Measurements from ENCODE around the gene ITGBL1. TPM values are rescaled to one million over a fixed set of nuclear protein-coding genes. Genes with fewer than 3 reads are reported as not detected.

Gene ITGBL1
- total and polyA plus RNA-seq, 7 donors: 0.44 to 5.7 (median 1.7) TPM

GRCh38 chr13:101673360-101674105, 221.1 kb downstream of the ITGBL1 start:
- H3K9me3 ChIP-seq: no peaks in the 10 kb centered on the region
- no peak for TF ChIP-seq CTCF (IDR thresholded peaks at IDR 0.05)
- intact Hi-C loops (cut with DNase I): no loop called here
- H3K27me3 ChIP-seq (ENCODE audit: insufficient read depth in 3 of 3, low read length in 2 of 3): no peaks in the 10 kb centered on the region
- DNase-seq (no peak), ATAC-seq (no peak)
- H3K4me3 ChIP-seq: no peak overlapping the region
- no peaks in the 10 kb centered on the region for H3K36me3 ChIP-seq (ENCODE audit: insufficient read depth in 1 of 2, low read depth in 1 of 2)
- no peaks in the 10 kb centered on the region for H3K4me1 ChIP-seq
- WGBS, 3 donors: 60 to 72% (median 67%) methylated on average over 4 of the region's 4 CpGs
- no peak overlapping the region for H3K27ac ChIP-seq

- no peak overlapping the region for H3K27ac ChIP-seq
- H3K9me3 ChIP-seq: no peaks in the 10 kb centered on the region
- no peaks in the 10 kb centered on the region for H3K4me1 ChIP-seq
- H3K4me3 ChIP-seq: no peak overlapping the region
- no peaks in the 10 kb centered on the region for H3K36me3 ChIP-seq (ENCODE audit: insufficient read depth in 1 of 2, low read depth in 1 of 2)
- intact Hi-C loops (cut with DNase I): no loop called here
- H3K27me3 ChIP-seq (ENCODE audit: insufficient read depth in 3 of 3, low read length in 2 of 3): no peaks in the 10 kb centered on the region
- DNase-seq: no peak
- ATAC-seq: no peak
- no peak for TF ChIP-seq CTCF (IDR thresholded peaks at IDR 0.05)
Observed at GRCh38 chr13:101681834-101682233, 229.4 kb downstream of the ITGBL1 start.

- Histone ChIP-seq H3K27me3 (ENCODE audit: insufficient read depth in 3 of 3, low read length in 2 of 3) (no peaks in the 10 kb centered on the region), H3K27ac (no peak overlapping the region), H3K9me3 (no peaks in the 10 kb centered on the region), H3K4me3 (no peak overlapping the region), H3K36me3 (ENCODE audit: insufficient read depth in 1 of 2, low read depth in 1 of 2) (no peaks in the 10 kb centered on the region), H3K4me1 (no peaks in the 10 kb centered on the region)
- no peak for TF ChIP-seq CTCF (IDR thresholded peaks at IDR 0.05)
- ATAC-seq (no peak), DNase-seq (no peak)
- intact Hi-C loops (cut with DNase I): no loop called here
- 79 to 91% (median 88%) methylated on average over 2 of the region's 2 CpGs for WGBS, 3 donors
Observed at GRCh38 chr13:101686003-101686402, 233.5 kb downstream of the ITGBL1 start.

GRCh38 chr13:101690871-101691270, 238.4 kb downstream of the ITGBL1 start:
- H3K9me3 ChIP-seq: no peaks in the 10 kb centered on the region
- no peaks in the 10 kb centered on the region for H3K36me3 ChIP-seq (ENCODE audit: insufficient read depth in 1 of 2, low read depth in 1 of 2)
- no peak overlapping the region for H3K4me3 ChIP-seq
- H3K27ac ChIP-seq: no peak overlapping the region
- H3K27me3 ChIP-seq (ENCODE audit: insufficient read depth in 3 of 3, low read length in 2 of 3): no peaks in the 10 kb centered on the region
- TF ChIP-seq CTCF (IDR thresholded peaks at IDR 0.05): no peak
- no peak for ATAC-seq
- 19 to 48% (median 23%) methylated on average over 2 of the region's 2 CpGs for WGBS, 3 donors
- DNase-seq: no peak
- intact Hi-C loops (cut with DNase I): no loop called here
- H3K4me1 ChIP-seq: no peaks in the 10 kb centered on the region

- H3K36me3 ChIP-seq (ENCODE audit: insufficient read depth in 1 of 2, low read depth in 1 of 2): no peaks in the 10 kb centered on the region
- H3K9me3 ChIP-seq: no peaks in the 10 kb centered on the region
- DNase-seq: no peak
- 60 to 82% (median 64%) methylated on average over 3 of the region's 3 CpGs for WGBS, 3 donors
- TF ChIP-seq CTCF (IDR thresholded peaks at IDR 0.05): no peak
- H3K27me3 ChIP-seq (ENCODE audit: insufficient read depth in 3 of 3, low read length in 2 of 3): no peaks in the 10 kb centered on the region
- no peak overlapping the region for H3K4me3 ChIP-seq
- no peaks in the 10 kb centered on the region for H3K4me1 ChIP-seq
- no peak for ATAC-seq
- no peak overlapping the region for H3K27ac ChIP-seq
- intact Hi-C loops (cut with DNase I): no loop called here
Observed at GRCh38 chr13:101691341-101691860, 238.9 kb downstream of the ITGBL1 start.
